Calu3 (cell line): ENCODE results near the gene TMEM43. TPM values are rescaled to one million over a fixed set of nuclear protein-coding genes. Genes with fewer than 3 reads are reported as not detected.
A peak's percentile ranks its signal among the peaks of the same experiment; 100 is the strongest.

Experiments
- BruUV-seq: library from RNA; stranded (reverse); fragments of 400-500 nt; replicated peaks from 2 replicates; lab custom pipeline; 2021; lab: Mats Ljungman, UMichigan
- CTCF ChIA-PET: fragments of 300-600 bp; sonication (Branson Sonifier 250); formaldehyde crosslinking; loops from one replicate; lab custom pipeline; 2022; ENCODE audit warnings: antibody characterized with exemption; lab: Charles Lee
- DNase-seq: peaks from one replicate; pipeline ENCODE4 v3.0.0; 2022
- H3K27ac Mint-ChIP-seq: one replicate; pipeline ENCODE4 v1.8.0; 2022; ENCODE audit warnings: mixed read lengths; ENCODE audit not compliant: unreplicated experiment
- H3K27me3 Mint-ChIP-seq: one replicate; pipeline ENCODE4 v1.8.0; 2022; ENCODE audit warnings: mixed read lengths; ENCODE audit not compliant: unreplicated experiment
- H3K36me3 Mint-ChIP-seq: one replicate; pipeline ENCODE4 v1.8.0; 2022; ENCODE audit warnings: mild to moderate bottlenecking, moderate library complexity, mixed read lengths; ENCODE audit not compliant: insufficient read depth, unreplicated experiment
- H3K4me1 Mint-ChIP-seq: one replicate; pipeline ENCODE4 v1.8.0; 2022; ENCODE audit warnings: mild to moderate bottlenecking, low read depth, mixed read lengths; ENCODE audit not compliant: unreplicated experiment
- H3K4me3 Mint-ChIP-seq: one replicate; pipeline ENCODE4 v1.8.0; 2022; ENCODE audit warnings: mild to moderate bottlenecking, low read depth, moderate library complexity, mixed read lengths; ENCODE audit not compliant: unreplicated experiment
- H3K9me3 Mint-ChIP-seq: one replicate; pipeline ENCODE4 v1.8.0; 2022; ENCODE audit warnings: low read depth, mixed read lengths; ENCODE audit not compliant: unreplicated experiment
- intact Hi-C: fragments of 100-400 bp; cut with micrococcal nuclease; formaldehyde crosslinking; loops from one replicate; pipeline ENCODE4 v1.10.0; 2022; ENCODE audit not compliant: unreplicated experiment
- total RNA-seq: library from RNA; stranded (reverse); gene quantifications from 2 replicates; pipeline ENCODE4 v1.2.3, GENCODE V29; 2022
- TF ChIP-seq, protein P1 (sequence below): fragments of 200-600 bp; IDR thresholded peaks from one replicate; pipeline ENCODE4 v1.8.0; 2022; ENCODE audit warnings: antibody characterized with exemption; ENCODE audit not compliant: unreplicated experiment

The TMEM43 gene
- total RNA-seq, 1 experiment from 2014 or later = 56.2 TPM

DNA sequence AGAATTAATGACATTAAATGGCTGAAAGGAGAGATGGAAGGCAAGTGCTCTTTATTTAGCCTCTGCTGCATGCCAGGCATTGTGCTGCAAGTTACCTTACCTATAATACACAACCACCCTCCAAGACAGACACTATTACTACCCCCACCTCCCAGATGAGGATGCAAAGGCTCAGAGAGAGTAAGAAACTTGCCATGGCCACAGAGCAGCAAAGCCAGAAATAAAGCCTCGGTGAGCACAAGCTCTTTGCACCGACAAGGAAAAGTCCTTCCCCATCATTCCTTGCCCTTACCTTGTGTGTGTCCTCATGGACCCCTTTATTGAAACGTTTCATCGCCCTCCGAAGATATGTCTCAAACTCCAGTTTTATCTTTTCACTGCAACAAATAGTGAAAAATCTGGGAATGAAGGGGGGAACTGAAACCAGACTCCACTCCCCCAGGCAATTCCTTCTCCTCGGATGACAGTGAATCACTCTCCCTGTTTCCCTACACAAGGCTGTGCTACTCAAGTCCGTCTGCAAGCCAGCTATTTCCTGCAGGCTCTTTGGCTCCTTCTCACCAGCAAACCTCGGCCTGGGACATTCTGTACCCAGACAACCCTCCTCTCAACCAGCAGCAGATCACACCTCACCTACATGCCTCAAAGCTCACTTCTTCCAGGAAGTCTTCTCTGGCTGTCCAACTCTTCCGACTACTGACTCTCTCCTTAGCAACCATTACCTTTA lies 42.2 kb downstream of the TMEM43 start:
- H3K4me3 Mint-ChIP-seq = no peak overlapping the region
- TF ChIP-seq, protein P1, sequence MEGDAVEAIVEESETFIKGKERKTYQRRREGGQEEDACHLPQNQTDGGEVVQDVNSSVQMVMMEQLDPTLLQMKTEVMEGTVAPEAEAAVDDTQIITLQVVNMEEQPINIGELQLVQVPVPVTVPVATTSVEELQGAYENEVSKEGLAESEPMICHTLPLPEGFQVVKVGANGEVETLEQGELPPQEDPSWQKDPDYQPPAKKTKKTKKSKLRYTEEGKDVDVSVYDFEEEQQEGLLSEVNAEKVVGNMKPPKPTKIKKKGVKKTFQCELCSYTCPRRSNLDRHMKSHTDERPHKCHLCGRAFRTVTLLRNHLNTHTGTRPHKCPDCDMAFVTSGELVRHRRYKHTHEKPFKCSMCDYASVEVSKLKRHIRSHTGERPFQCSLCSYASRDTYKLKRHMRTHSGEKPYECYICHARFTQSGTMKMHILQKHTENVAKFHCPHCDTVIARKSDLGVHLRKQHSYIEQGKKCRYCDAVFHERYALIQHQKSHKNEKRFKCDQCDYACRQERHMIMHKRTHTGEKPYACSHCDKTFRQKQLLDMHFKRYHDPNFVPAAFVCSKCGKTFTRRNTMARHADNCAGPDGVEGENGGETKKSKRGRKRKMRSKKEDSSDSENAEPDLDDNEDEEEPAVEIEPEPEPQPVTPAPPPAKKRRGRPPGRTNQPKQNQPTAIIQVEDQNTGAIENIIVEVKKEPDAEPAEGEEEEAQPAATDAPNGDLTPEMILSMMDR = no peak
- CTCF ChIA-PET = interaction anchor here (0.7 kb wide), 1 partner anchor 42 kb away, joined by 9 read pairs; no protein-coding TSS in a partner anchor
- no peak overlapping the region for H3K27ac Mint-ChIP-seq
- no peaks in the 10 kb centered on the region for H3K9me3 Mint-ChIP-seq
- H3K36me3 Mint-ChIP-seq = peaks cover 13% of the 10 kb centered on the region
- DNase-seq = no peak
- no peaks in the 10 kb centered on the region for H3K27me3 Mint-ChIP-seq
- no TSS peak for BruUV-seq
- no peaks in the 10 kb centered on the region for H3K4me1 Mint-ChIP-seq
- intact Hi-C loops = no loop called here

DNA sequence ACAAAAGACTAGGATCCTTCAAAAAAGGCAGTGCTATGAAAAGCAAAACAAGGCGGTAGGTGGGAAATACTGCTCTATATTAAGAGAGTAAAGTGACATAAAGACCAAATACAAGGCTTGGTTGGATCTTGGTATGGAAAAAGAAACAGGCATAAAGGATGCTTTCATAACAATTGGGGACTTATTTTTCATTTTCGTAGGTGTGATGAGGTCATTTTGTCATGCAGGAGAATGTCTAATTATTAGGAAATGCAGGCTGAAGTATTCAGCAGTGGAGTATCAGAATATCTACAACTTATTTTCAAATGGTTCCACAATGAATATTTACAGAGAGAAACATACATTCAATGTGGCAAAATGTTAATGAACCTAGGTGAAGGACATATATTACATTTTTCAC lies 44.6 kb downstream of the TMEM43 start:
- CTCF ChIA-PET = no interaction called here
- intact Hi-C loops = no loop called here
- no peak overlapping the region for H3K27ac Mint-ChIP-seq
- no peaks in the 10 kb centered on the region for H3K9me3 Mint-ChIP-seq
- H3K27me3 Mint-ChIP-seq = no peaks in the 10 kb centered on the region
- peaks cover 9% of the 10 kb centered on the region for H3K36me3 Mint-ChIP-seq
- TF ChIP-seq, protein P1 = no peak
- no TSS peak for BruUV-seq
- H3K4me3 Mint-ChIP-seq = no peak overlapping the region
- DNase-seq = no peak
- no peaks in the 10 kb centered on the region for H3K4me1 Mint-ChIP-seq

DNA sequence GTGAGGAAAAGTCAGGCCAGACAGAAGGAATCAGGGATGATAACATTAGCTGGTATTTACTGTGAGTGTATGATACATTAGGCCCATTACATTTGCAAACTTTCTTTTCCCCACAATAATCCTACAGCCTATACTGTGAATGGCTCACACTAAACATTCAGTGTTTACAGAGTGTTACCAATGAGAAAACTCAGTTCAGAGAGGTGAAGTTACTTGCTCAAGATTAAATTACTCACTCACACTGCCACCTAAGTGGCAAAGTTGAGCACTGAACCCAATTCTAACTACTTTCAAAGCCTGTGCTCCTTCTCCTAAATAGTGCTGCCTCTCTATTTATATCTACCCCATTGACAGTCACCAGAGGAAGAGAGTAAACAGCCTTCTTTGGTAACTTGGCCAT lies 45.0 kb downstream of the TMEM43 start:
- peaks cover 3% of the 10 kb centered on the region for H3K4me1 Mint-ChIP-seq
- no peaks in the 10 kb centered on the region for H3K9me3 Mint-ChIP-seq
- CTCF ChIA-PET = no interaction called here
- no peak overlapping the region for H3K4me3 Mint-ChIP-seq
- TF ChIP-seq, protein P1 = no peak
- no peak overlapping the region for H3K27ac Mint-ChIP-seq
- intact Hi-C loops = no loop called here
- H3K27me3 Mint-ChIP-seq = no peaks in the 10 kb centered on the region
- no peak for DNase-seq
- H3K36me3 Mint-ChIP-seq = peaks cover 8% of the 10 kb centered on the region
- BruUV-seq = no TSS peak

DNA sequence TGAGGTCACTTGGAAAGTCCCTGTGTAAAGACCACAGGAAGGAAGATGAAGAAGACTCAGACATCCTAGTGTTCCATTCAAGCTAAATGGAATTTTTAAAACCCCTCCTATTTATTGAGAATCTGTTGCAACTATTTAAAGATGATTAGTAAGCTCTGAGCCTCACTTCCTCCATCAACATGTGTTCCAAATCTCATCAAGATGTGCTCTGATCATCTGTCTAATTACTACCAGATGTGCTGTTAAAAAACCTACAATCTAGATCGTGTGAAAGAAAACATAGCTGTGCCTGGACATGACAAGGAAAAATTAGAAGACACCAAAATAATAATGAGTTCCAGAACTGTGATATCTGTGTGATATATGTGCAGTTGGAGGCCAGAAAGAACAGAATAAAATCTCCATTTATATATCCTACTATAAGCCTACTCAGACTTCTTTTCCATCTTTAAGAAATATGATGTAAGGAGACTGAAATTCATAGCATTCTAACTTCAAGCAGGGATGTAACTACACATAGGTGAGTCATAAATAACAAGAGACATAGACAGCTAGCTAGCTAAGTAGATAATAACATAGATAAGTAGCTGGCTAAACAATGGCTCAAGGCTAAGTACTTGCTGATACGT lies 45.8 kb downstream of the TMEM43 start:
- no peaks in the 10 kb centered on the region for H3K27me3 Mint-ChIP-seq
- H3K4me1 Mint-ChIP-seq = peaks cover 11% of the 10 kb centered on the region
- no peak overlapping the region for H3K4me3 Mint-ChIP-seq
- peak overlapping the region; percentile 9 for H3K27ac Mint-ChIP-seq
- no peaks in the 10 kb centered on the region for H3K9me3 Mint-ChIP-seq
- DNase-seq = no peak
- no TSS peak for BruUV-seq
- intact Hi-C loops = no loop called here
- CTCF ChIA-PET = no interaction called here
- peaks cover 8% of the 10 kb centered on the region for H3K36me3 Mint-ChIP-seq
- TF ChIP-seq, protein P1 = no peak
